Testis (tissue), 2 donors: ENCODE measurements around the gene TSPAN32.

Experiments
- CTCF ChIP-seq, 3 experiments: fragments of 450-650 bp in 2 of 3; fragments of 200-600 bp in 1 of 3; sonication (generic) in 1 of 3; IDR thresholded peaks; one replicate each; pipeline ENCODE4 v1.5.1; 2016 to 2019; ENCODE audit warnings: antibody characterized with exemption in 3 of 3, mild to moderate bottlenecking in 2 of 3, moderate library complexity in 1 of 3
- POLR2A ChIP-seq: fragments of 450-650 bp; IDR thresholded peaks from one replicate; pipeline ENCODE4 v1.6.1; 2017; ENCODE audit warnings: antibody characterized with exemption, mild to moderate bottlenecking, moderate library complexity

GRCh38 chr11:2265396-2265795, 36.4 kb upstream of the TSPAN32 start:
- TF ChIP-seq POLR2A, result no peak
- TF ChIP-seq CTCF (IDR thresholded peaks at IDR 0.05), result no peak
